SK-N-SH (cell line): ENCODE results near the gene GGT5. TPM values are rescaled to one million over a fixed set of nuclear protein-coding genes. Genes with fewer than 3 reads are reported as not detected.
"Not testable (repeated sequence)": the region's sequence is repeated elsewhere in the genome, so short reads cannot be mapped to it uniquely, and the experiment has no call there.

Experiments used
- CTCF ChIA-PET: fragments of 300-600, 350-600 bp; formaldehyde crosslinking; extraction: SDS; loops from one replicate; lab custom pipeline; 2021; lab: Yijun Ruan, JAX
- POLR2A ChIA-PET: fragments of 350-600 bp; sonication (Branson Sonifier 250); formaldehyde crosslinking; extraction: SDS; loops from one replicate; lab custom pipeline; 2020; ENCODE audit warnings: antibody characterized with exemption, inconsistent platforms; lab: Yijun Ruan, JAX
- DNase-seq: peaks from one replicate; pipeline ENCODE4 v3.0.0; 2012
- H2AFZ ChIP-seq: fragments of 200-600 bp; sonication (generic); 2 replicates; pipeline ENCODE4 v1.8.1; 2016; ENCODE audit warnings: antibody characterized with exemption, mild to moderate bottlenecking, low read depth
- H3F3A ChIP-seq: fragments of 200-600 bp; sonication (generic); replicated peaks from 2 replicates; pipeline ENCODE3; 2016; ENCODE audit warnings: antibody characterized with exemption, mild to moderate bottlenecking; ENCODE audit not compliant: insufficient read depth
- H3K27ac ChIP-seq, 2 experiments: fragments of 200-500 bp in 1 of 2; fragments of 200-600 bp in 1 of 2; sonication (Bioruptor generic) in 1 of 2; sonication (generic), shearing (Covaris generic) in 1 of 2; 2 replicates each; pipeline versions ENCODE4 v1.5.1 to v1.6.1; 2014 to 2016; ENCODE audit warnings: low read depth in 2 of 2, inconsistent platforms in 1 of 2, low read length in 1 of 2, mild to moderate bottlenecking in 1 of 2, mixed read lengths in 1 of 2
- H3K27me3 ChIP-seq: fragments of 200-600 bp; sonication (generic), shearing (Covaris generic); 2 replicates; pipeline ENCODE4 v1.6.1; 2016; ENCODE audit warnings: mixed run types; ENCODE audit not compliant: insufficient read depth
- H3K36me3 ChIP-seq, 2 experiments: fragments of 200-500 bp in 1 of 2; fragments of 200-600 bp in 1 of 2; sonication (Bioruptor generic) in 1 of 2; sonication (generic) in 1 of 2; replicated peaks in 1 of 2; 2 replicates each; pipeline versions ENCODE3 to v1.5.1; 2014 to 2016; ENCODE audit warnings: low read length in 1 of 2, mild to moderate bottlenecking in 1 of 2; ENCODE audit not compliant: insufficient read depth in 2 of 2, control insufficient read depth in 1 of 2
- H3K4me1 ChIP-seq, 2 experiments: fragments of 200-500 bp in 1 of 2; fragments of 200-600 bp in 1 of 2; sonication (Bioruptor generic) in 1 of 2; sonication (generic), shearing (Covaris generic) in 1 of 2; 2 replicates each; pipeline versions ENCODE4 v1.5.1 to v1.6.1; 2014 to 2016; ENCODE audit warnings: low read depth in 1 of 2, low read length in 1 of 2, mixed run types in 1 of 2; ENCODE audit not compliant: insufficient read depth in 2 of 2, control insufficient read depth in 1 of 2
- H3K4me2 ChIP-seq: fragments of 200-600 bp; sonication (generic), shearing (Covaris generic); 2 replicates; pipeline ENCODE4 v1.6.1; 2017; ENCODE audit warnings: mixed run types
- H3K4me3 ChIP-seq, 2 experiments: fragments of 200-500 bp in 1 of 2; fragments of 200-600 bp in 1 of 2; sonication (Bioruptor generic) in 1 of 2; sonication (generic), shearing (Covaris generic) in 1 of 2; 2 replicates each; pipeline versions ENCODE4 v1.5.1 to v1.8.1; 2014 to 2016; ENCODE audit warnings: low read depth in 2 of 2, inconsistent platforms in 1 of 2, low read length in 1 of 2, mild to moderate bottlenecking in 1 of 2, mixed read lengths in 1 of 2, moderate library complexity in 1 of 2
- H3K79me2 ChIP-seq: fragments of 200-600 bp; sonication (generic); 2 replicates; pipeline ENCODE4 v1.8.1; 2017; ENCODE audit warnings: mild to moderate bottlenecking; ENCODE audit not compliant: insufficient read depth
- H3K9ac ChIP-seq: fragments of 200-600 bp; sonication (generic); 2 replicates; pipeline ENCODE4 v1.6.1; 2017; ENCODE audit warnings: mixed run types
- H3K9me2 ChIP-seq: fragments of 200-600 bp; sonication (generic); 2 replicates; pipeline ENCODE4 v1.6.1; 2017; ENCODE audit warnings: mixed run types
- H3K9me3 ChIP-seq: fragments of 200-600 bp; sonication (generic); 2 replicates; pipeline ENCODE4 v1.6.1; 2017; ENCODE audit warnings: mixed run types, mild to moderate bottlenecking, moderate library complexity
- H4K20me1 ChIP-seq: fragments of 200-600 bp; sonication (generic); 2 replicates; pipeline ENCODE4 v1.6.1; 2017; ENCODE audit warnings: mild to moderate bottlenecking, mixed run types; ENCODE audit not compliant: insufficient read depth
- EZH2phosphoT487 ChIP-seq: fragments of 200-600 bp; sonication (generic); IDR thresholded peaks from 2 replicates; pipeline ENCODE4 v1.6.1; 2017; ENCODE audit warnings: low read depth, mixed run types, mild to moderate bottlenecking, antibody characterized with exemption, moderate library complexity, borderline replicate concordance
- GATA2 ChIP-seq: sonication (generic); formaldehyde crosslinking; IDR thresholded peaks from 2 replicates; pipeline ENCODE4 v1.5.0; 2020; ENCODE audit warnings: mild to moderate bottlenecking, missing genetic modification reagents
- IRF3 ChIP-seq: fragments of 150-350 bp; IDR thresholded peaks from 2 replicates; pipeline ENCODE4 v1.6.1; 2016; ENCODE audit warnings: mild to moderate bottlenecking, low read depth, low read length
- JUND ChIP-seq: IDR thresholded peaks from 2 replicates; pipeline ENCODE4 v1.4.0; 2012
- REST ChIP-seq: IDR thresholded peaks from 2 replicates; pipeline ENCODE4 v1.6.1; 2012; ENCODE audit warnings: mild to moderate bottlenecking, low read depth, low read length, moderate library complexity
- YY1 ChIP-seq: IDR thresholded peaks from 2 replicates; pipeline ENCODE4 v1.4.0; 2012; ENCODE audit warnings: low read depth, mild to moderate bottlenecking
- WGBS: methylation state at CpG from one replicate; pipeline ENCODE4 v1.1.6; 2017; ENCODE audit warnings: low lambda C conversion rate; 5-methylcytosine and 5-hydroxymethylcytosine counted together
- polyA plus RNA-seq, 3 experiments: library from polyadenylated mRNA; depleted of rRNA; stranded (reverse); fragments of >200 nt; gene quantifications; 2 replicates each; pipeline ENCODE4 v1.2.3, GENCODE V29; 2012

GGT5 gene
- polyA plus RNA-seq, 1 of the 3 experiments (the other 2 are of a cell fraction), result 4.6 TPM

- H3K27ac ChIP-seq, result no peak overlapping the region
- H3F3A ChIP-seq, result no peaks in the 10 kb centered on the region
- H3K4me3 ChIP-seq, result no peak overlapping the region
- no peaks in the 10 kb centered on the region for H3K4me1 ChIP-seq
- H3K79me2 ChIP-seq, result no peaks in the 10 kb centered on the region
- no peak overlapping the region for H3K4me2 ChIP-seq
- H3K36me3 ChIP-seq, result no peaks in the 10 kb centered on the region
- H4K20me1 ChIP-seq, result no peaks in the 10 kb centered on the region
- WGBS, result 88% methylated on average over 9 of the region's 12 CpGs
- no peaks in the 10 kb centered on the region for H3K27me3 ChIP-seq
- DNase-seq, result peak; percentile 1
- CTCF ChIA-PET, result interaction anchor here (1.9 kb wide), 1 partner anchor 15 kb away, joined by 9 read pairs; no protein-coding TSS in a partner anchor
- no peak overlapping the region for H2AFZ ChIP-seq
- TF ChIP-seq EZH2phosphoT487, result no peak
- no peak for TF ChIP-seq GATA2 (CRISPR knock-in tag)
- TF ChIP-seq REST, result no peak
- H3K9ac ChIP-seq, result no peak overlapping the region
- no peaks in the 10 kb centered on the region for H3K9me2 ChIP-seq
- H3K9me3 ChIP-seq, result no peaks in the 10 kb centered on the region
- POLR2A ChIA-PET, result interaction anchor here (0.6 kb wide), 1 partner anchor 369 kb away, joined by 3 read pairs; no protein-coding TSS in a partner anchor
These were observed 28.2 kb downstream of the GGT5 start for GRCh38 chr22:24216541-24217209.

GRCh38 chr22:24214467-24215285 is 30.2 kb downstream of the GGT5 start:
- Histone ChIP-seq H2AFZ (no peak overlapping the region), H3K9me3 (no peaks in the 10 kb centered on the region), H3K4me3 (no peak overlapping the region), H3K4me1 (no peaks in the 10 kb centered on the region)
- DNase-seq, result peak; percentile 4
- TF ChIP-seq JUND (no peak), GATA2 (CRISPR knock-in tag) (no peak), YY1 (no peak), IRF3 (no peak)
- TF ChIP-seq, all 33 proteins: peak for 0
- H3K4me2 ChIP-seq, result no peak overlapping the region
- H3K27me3 ChIP-seq, result no peaks in the 10 kb centered on the region
- no peaks in the 10 kb centered on the region for H4K20me1 ChIP-seq
- no peaks in the 10 kb centered on the region for H3K79me2 ChIP-seq
- CTCF ChIA-PET, result interaction anchor here (0.7 to 2.0 kb wide), 5 partner anchors 9 to 33 kb away, joined by 3 to 10 read pairs (median 4); no protein-coding TSS in a partner anchor
- POLR2A ChIA-PET, result no interaction called here
- H3K9me2 ChIP-seq, result no peaks in the 10 kb centered on the region
- H3K27ac ChIP-seq, result no peak overlapping the region
- 81% methylated on average over 8 of the region's 12 CpGs for WGBS
- H3K36me3 ChIP-seq, result no peaks in the 10 kb centered on the region
- no peak overlapping the region for H3K9ac ChIP-seq
- H3F3A ChIP-seq, result peaks cover 2% of the 10 kb centered on the region

- WGBS, result 97% methylated on average over 9 of the region's 9 CpGs
- H3K79me2 ChIP-seq, H3K4me1 ChIP-seq, H3K4me2 ChIP-seq, H3K9me2 ChIP-seq, H4K20me1 ChIP-seq, H3K36me3 ChIP-seq, POLR2A ChIA-PET, H3K9ac ChIP-seq, H3K4me3 ChIP-seq, H3K27ac ChIP-seq, H2AFZ ChIP-seq, H3K27me3 ChIP-seq, H3K9me3 ChIP-seq, DNase-seq: not testable (repeated sequence)
- H3F3A ChIP-seq, result peaks cover 13% of the 10 kb centered on the region
- CTCF ChIA-PET, result interaction anchor here (1.4 to 1.6 kb wide), 2 partner anchors 18 to 58 kb away, joined by 3 to 4 read pairs; no protein-coding TSS in a partner anchor
These were observed 31.8 kb downstream of the GGT5 start for GRCh38 chr22:24213111-24213510.

- WGBS, result 96% methylated on average over 5 of the region's 6 CpGs
- CTCF ChIA-PET, result interaction anchor here (0.7 to 1.6 kb wide), 3 partner anchors 20 to 319 kb away, joined by 3 to 4 read pairs (median 4); no protein-coding TSS in a partner anchor
These were observed 33.2 kb downstream of the GGT5 start for GRCh38 chr22:24211716-24212115.

More at GRCh38 chr22:24211716-24212115, 33.2 kb downstream of the GGT5 start:
- Histone ChIP-seq H3K4me1 (peaks cover 0 to 17% of the 10 kb centered on the region in 2 experiments; a peak in 2 of 4 replicates), H3F3A (peaks cover 24% of the 10 kb centered on the region)
- H3K4me3 ChIP-seq, H4K20me1 ChIP-seq, H2AFZ ChIP-seq, H3K27me3 ChIP-seq, H3K27ac ChIP-seq, H3K9me2 ChIP-seq, H3K4me2 ChIP-seq, H3K36me3 ChIP-seq, DNase-seq, H3K9me3 ChIP-seq, POLR2A ChIA-PET, H3K9ac ChIP-seq, H3K79me2 ChIP-seq: not testable (repeated sequence)
